NCI-H2196 (cell line): ENCODE results near the gene WWTR1.

Experiments
- DNase-seq: peaks from one replicate; lab custom pipeline; 2025; ENCODE audit not compliant: unreplicated experiment; lab: John Stamatoyannopoulos, UW

Gene WWTR1

GRCh38 chr3:149475451-149476060 is 182.3 kb downstream of the WWTR1 start:
- DNase-seq = no peak

GRCh38 chr3:149474250-149474817 is 183.5 kb downstream of the WWTR1 start, which contains the start of gene TM4SF4:
Gene TM4SF4, plus strand, starts transcription at chr3:149474697. Its CDS starts 181 bp downstream, at chr3:149474878.
- DNase-seq = no peak

GRCh38 chr3:149473357-149474249 is 184.2 kb downstream of the WWTR1 start:
- DNase-seq = peak; percentile 59

GRCh38 chr3:149472030-149472797 is 185.6 kb downstream of the WWTR1 start:
- no peak for DNase-seq

- no peak for DNase-seq
These were observed 187.4 kb downstream of the WWTR1 start for GRCh38 chr3:149470381-149470780.

GRCh38 chr3:149468504-149469212 is 189.2 kb downstream of the WWTR1 start:
- no peak for DNase-seq
